T-helper 17 cell (primary cell): ENCODE data around the gene AGR2. TPM values are rescaled to one million over a fixed set of nuclear protein-coding genes. Genes with fewer than 3 reads are reported as not detected.

ENCODE experiments used
- ATAC-seq: fragments of 150-1000 bp; cut with Tn5 transposase; 2 replicates; pipeline ENCODE4 v1.10.0; 2021; ENCODE audit warnings: mild to moderate bottlenecking, moderate library complexity
- DNase-seq, 3 donors: peaks; one replicate each; pipeline versions ENCODE4 v3.0.0 to v3.0.0-alpha.2; 2020 to 2021
- H3K9me3 ChIP-seq: one replicate; pipeline ENCODE4 v1.7.0; 2013; ENCODE audit warnings: low read length, mild to moderate bottlenecking; ENCODE audit not compliant: control insufficient read depth, poor library complexity, severe bottlenecking
- H3K27ac Mint-ChIP-seq: one replicate; pipeline ENCODE4 v1.8.0; 2022; ENCODE audit warnings: mild to moderate bottlenecking, moderate library complexity, mixed read lengths
- H3K27me3 Mint-ChIP-seq: one replicate; pipeline ENCODE4 v1.8.0; 2022; ENCODE audit warnings: mixed read lengths
- H3K36me3 Mint-ChIP-seq: one replicate; pipeline ENCODE4 v1.8.0; 2022; ENCODE audit warnings: low read depth, mixed read lengths
- H3K4me1 Mint-ChIP-seq: one replicate; pipeline ENCODE4 v1.8.0; 2022; ENCODE audit warnings: mild to moderate bottlenecking, mixed read lengths
- H3K4me3 Mint-ChIP-seq: one replicate; pipeline ENCODE4 v1.8.0; 2022; ENCODE audit warnings: mild to moderate bottlenecking, moderate library complexity, mixed read lengths
- total RNA-seq, 4 donors: library from RNA in 2 of 4; stranded (reverse) in 2 of 4; gene quantifications; one replicate each; pipeline ENCODE4 v1.2.3 and lab custom pipeline; 2022 to 2026

Gene AGR2
- total RNA-seq, 2 donors from 2014 or later, result not detected

GRCh38 chr7:16758631-16759611 is 45.9 kb downstream of the AGR2 start:
- no peaks in the 10 kb centered on the region for H3K9me3 ChIP-seq
- H3K4me3 Mint-ChIP-seq, result no peak overlapping the region
- H3K36me3 Mint-ChIP-seq, result peaks cover 2% of the 10 kb centered on the region
- peaks cover 26% of the 10 kb centered on the region for H3K27me3 Mint-ChIP-seq
- DNase-seq, result no peak
- no peak for ATAC-seq
- H3K27ac Mint-ChIP-seq, result peak overlapping the region; percentile 3
- peaks cover 11% of the 10 kb centered on the region for H3K4me1 Mint-ChIP-seq

- Mint-ChIP-seq H3K27ac (no peak overlapping the region), H3K27me3 (peaks cover 26% of the 10 kb centered on the region), H3K36me3 (peaks cover 2% of the 10 kb centered on the region)
These were observed 46.8 kb downstream of the AGR2 start for GRCh38 chr7:16758036-16758435.

GRCh38 chr7:16755397-16755796 is 49.4 kb downstream of the AGR2 start:
- DNase-seq (no peak), ATAC-seq (no peak)
- Mint-ChIP-seq H3K4me3 (no peak overlapping the region), H3K4me1 (peaks cover 11% of the 10 kb centered on the region), H3K27me3 (peaks cover 33% of the 10 kb centered on the region), H3K36me3 (peaks cover 1% of the 10 kb centered on the region), H3K27ac (no peak overlapping the region)
- H3K9me3 ChIP-seq, result no peaks in the 10 kb centered on the region

More at GRCh38 chr7:16758036-16758435, 46.8 kb downstream of the AGR2 start:
- ATAC-seq, result no peak
- Mint-ChIP-seq H3K4me1 (peaks cover 11% of the 10 kb centered on the region), H3K4me3 (no peak overlapping the region)
- no peak for DNase-seq
- no peaks in the 10 kb centered on the region for H3K9me3 ChIP-seq

- peak overlapping the region; percentile 87 for H3K4me3 Mint-ChIP-seq
These were observed 49.9 kb downstream of the AGR2 start for GRCh38 chr7:16754856-16755317.

GRCh38 chr7:16753932-16754855 is 50.6 kb downstream of the AGR2 start:
- Mint-ChIP-seq H3K27ac (no peak overlapping the region), H3K27me3 (peaks cover 36% of the 10 kb centered on the region), H3K4me3 (peak overlapping the region; percentile 87), H3K36me3 (no peaks in the 10 kb centered on the region), H3K4me1 (peaks cover 11% of the 10 kb centered on the region)
- ATAC-seq (peak; percentile 18), DNase-seq (peak in 1 of 3 donors; percentile 3)
- no peaks in the 10 kb centered on the region for H3K9me3 ChIP-seq

More at GRCh38 chr7:16754856-16755317, 49.9 kb downstream of the AGR2 start:
- Mint-ChIP-seq H3K36me3 (no peaks in the 10 kb centered on the region), H3K27ac (no peak overlapping the region), H3K4me1 (peaks cover 11% of the 10 kb centered on the region), H3K27me3 (peaks cover 33% of the 10 kb centered on the region)
- DNase-seq (no peak), ATAC-seq (no peak)
- H3K9me3 ChIP-seq, result no peaks in the 10 kb centered on the region

- ATAC-seq (peak; percentile 90), DNase-seq (peak; percentile 18 to 34 (median 19))
- H3K4me3 Mint-ChIP-seq, result peak within 1 kb of the TSS; percentile 87
- peaks cover 11% of the 10 kb centered on the region for H3K4me1 Mint-ChIP-seq
- H3K9me3 ChIP-seq, result no peaks in the 10 kb centered on the region
- no peak within 1 kb of the TSS for H3K27ac Mint-ChIP-seq
- H3K36me3 Mint-ChIP-seq, result no peaks in the 10 kb centered on the region
- peaks cover 41% of the 10 kb centered on the region for H3K27me3 Mint-ChIP-seq
These were observed 51.5 kb downstream of the AGR2 start, which contains the start of gene TSPAN13 for GRCh38 chr7:16753102-16753931. Gene TSPAN13 (plus strand): TSS chr7:16753755. CDS start chr7:16753968, 213 bp downstream.

- Mint-ChIP-seq H3K4me3 (no peak overlapping the region), H3K27me3 (peaks cover 28% of the 10 kb centered on the region), H3K27ac (no peak overlapping the region), H3K36me3 (no peaks in the 10 kb centered on the region), H3K4me1 (no peaks in the 10 kb centered on the region)
- ATAC-seq (no peak), DNase-seq (no peak)
- H3K9me3 ChIP-seq, result no peaks in the 10 kb centered on the region
These were observed 57.7 kb downstream of the AGR2 start for GRCh38 chr7:16747102-16747501.

- Mint-ChIP-seq H3K4me3 (no peak overlapping the region), H3K27me3 (peaks cover 29% of the 10 kb centered on the region), H3K4me1 (no peaks in the 10 kb centered on the region), H3K27ac (no peak overlapping the region), H3K36me3 (no peaks in the 10 kb centered on the region)
- DNase-seq, result no peak
- ATAC-seq, result no peak
- no peaks in the 10 kb centered on the region for H3K9me3 ChIP-seq
These were observed 59.2 kb downstream of the AGR2 start for GRCh38 chr7:16745645-16746044.

- no peaks in the 10 kb centered on the region for H3K9me3 ChIP-seq
- peaks cover 29% of the 10 kb centered on the region for H3K27me3 Mint-ChIP-seq
- H3K36me3 Mint-ChIP-seq, result peaks cover 2% of the 10 kb centered on the region
- ATAC-seq, result no peak
- DNase-seq, result no peak
- H3K4me3 Mint-ChIP-seq, result no peak overlapping the region
- H3K4me1 Mint-ChIP-seq, result no peaks in the 10 kb centered on the region
- no peak overlapping the region for H3K27ac Mint-ChIP-seq
These were observed 60.1 kb downstream of the AGR2 start for GRCh38 chr7:16744518-16745250.

- DNase-seq, result no peak
- H3K36me3 Mint-ChIP-seq, result peaks cover 2% of the 10 kb centered on the region
- no peak for ATAC-seq
- H3K9me3 ChIP-seq, result no peaks in the 10 kb centered on the region
- H3K4me3 Mint-ChIP-seq, result no peak overlapping the region
- peaks cover 28% of the 10 kb centered on the region for H3K27me3 Mint-ChIP-seq
- no peak overlapping the region for H3K27ac Mint-ChIP-seq
- no peaks in the 10 kb centered on the region for H3K4me1 Mint-ChIP-seq
These were observed 61.6 kb downstream of the AGR2 start for GRCh38 chr7:16743236-16743635.

GRCh38 chr7:16742547-16742946 is 62.3 kb downstream of the AGR2 start:
- Mint-ChIP-seq H3K4me3 (no peak overlapping the region), H3K27ac (no peak overlapping the region), H3K27me3 (peaks cover 31% of the 10 kb centered on the region), H3K36me3 (peaks cover 2% of the 10 kb centered on the region), H3K4me1 (no peaks in the 10 kb centered on the region)
- ATAC-seq (no peak), DNase-seq (no peak)
- no peaks in the 10 kb centered on the region for H3K9me3 ChIP-seq
